KBM-7 (cell line): ENCODE measurements around the gene TAF7L.

ENCODE experiments used
- DNase-seq: peaks from one replicate; pipeline ENCODE4 v3.0.0-alpha.2; 2015
- in situ Hi-C: fragments of 300-500 bp; cut with MboI; formaldehyde crosslinking; loops from 2 replicates; pipeline ENCODE4 v1.14.3; 2020; ENCODE audit warnings: low sequenced_read_pairs, low pct_unique_long_range_greater_than_20kb, mixed read lengths

Gene TAF7L

DNA sequence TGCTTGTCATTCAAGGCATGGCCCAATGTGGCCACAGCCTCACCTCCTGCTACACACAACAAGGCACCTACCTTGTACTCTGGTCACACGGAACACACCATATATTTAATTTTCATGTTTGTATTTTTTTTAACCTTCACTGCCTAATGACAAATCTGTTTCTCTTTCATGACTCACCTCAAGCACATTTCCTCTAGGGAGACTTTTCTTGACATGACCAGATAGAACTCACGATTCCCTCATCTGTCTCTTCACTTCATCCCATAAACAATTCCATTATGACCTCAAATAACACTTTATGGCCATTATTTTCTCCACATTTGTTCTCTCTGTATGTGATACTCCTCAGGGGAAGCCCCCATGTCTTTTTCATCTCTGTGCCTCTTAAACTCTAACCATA is 60.5 kb downstream of the TAF7L start:
- DNase-seq: no peak
- in situ Hi-C loops: no loop called here

DNA sequence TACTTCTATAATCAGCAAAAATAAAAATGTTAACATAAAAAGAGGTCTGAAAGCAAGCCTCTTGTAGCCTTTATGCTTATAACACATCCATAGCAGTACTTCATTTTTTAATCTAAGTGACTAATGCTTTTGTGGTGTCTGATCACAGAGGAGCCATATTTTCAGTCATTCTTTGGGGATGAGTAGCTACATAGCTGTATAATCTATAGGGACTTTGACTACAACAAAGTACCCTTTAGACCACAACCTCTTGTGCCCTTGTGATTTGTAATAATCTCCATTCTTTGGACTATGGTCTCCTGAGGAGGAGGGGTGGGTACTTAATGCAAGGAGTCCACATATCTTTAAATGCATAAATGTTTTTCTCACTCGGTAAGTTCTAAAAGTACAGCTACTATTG is 62.0 kb downstream of the TAF7L start:
- no peak for DNase-seq
- in situ Hi-C loops: no loop called here

DNA sequence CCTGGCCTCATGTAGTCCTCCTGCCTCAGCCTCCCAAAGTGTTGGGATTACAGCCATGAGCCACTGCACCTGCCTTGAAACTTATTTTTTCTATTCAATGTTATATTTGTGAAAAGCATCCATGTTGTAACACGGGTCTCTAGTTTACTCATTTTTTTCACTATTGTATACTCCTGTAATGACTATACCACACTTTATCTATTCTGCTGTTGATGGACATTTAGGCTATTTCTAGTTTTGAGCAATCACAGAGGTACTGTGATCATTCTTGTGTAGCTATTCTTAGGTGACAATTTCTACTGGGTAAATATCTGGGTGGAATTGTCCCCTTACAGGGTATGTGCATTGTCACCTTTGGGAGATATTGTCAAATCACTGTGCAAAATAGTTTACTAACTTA is 67.9 kb downstream of the TAF7L start:
- no peak for DNase-seq
- in situ Hi-C loops: no loop called here

DNA sequence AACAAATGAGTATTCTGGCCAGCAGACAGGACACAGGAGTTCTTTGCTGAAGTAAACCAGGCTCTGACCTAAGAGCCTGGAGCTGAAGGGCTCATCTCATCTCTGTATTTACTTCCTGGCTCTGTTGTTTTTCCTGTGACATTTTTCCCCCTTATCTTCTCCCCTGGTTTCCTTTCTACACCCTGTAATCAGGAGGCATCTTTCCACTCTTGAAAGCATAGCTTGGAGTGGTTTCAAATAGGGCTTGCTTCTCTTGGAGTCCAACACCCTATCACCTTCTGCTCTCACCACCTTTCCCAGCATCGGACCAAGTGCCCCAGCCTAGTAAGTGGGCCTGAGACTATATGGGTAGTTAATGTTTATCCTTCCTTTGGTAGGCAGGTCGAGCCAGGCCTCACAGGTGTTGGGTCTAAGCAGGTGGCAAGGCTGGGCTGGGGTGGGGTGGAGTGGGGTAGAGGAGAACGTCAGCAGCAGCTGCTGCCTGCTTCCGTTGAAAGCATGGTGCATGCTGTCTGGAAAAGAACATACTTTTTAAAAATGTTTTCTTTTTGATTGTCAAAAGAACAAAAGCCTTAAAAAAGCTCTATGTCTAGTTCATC is 70.4 kb downstream of the TAF7L start:
- DNase-seq: no peak
- in situ Hi-C loops: no loop called here

DNA sequence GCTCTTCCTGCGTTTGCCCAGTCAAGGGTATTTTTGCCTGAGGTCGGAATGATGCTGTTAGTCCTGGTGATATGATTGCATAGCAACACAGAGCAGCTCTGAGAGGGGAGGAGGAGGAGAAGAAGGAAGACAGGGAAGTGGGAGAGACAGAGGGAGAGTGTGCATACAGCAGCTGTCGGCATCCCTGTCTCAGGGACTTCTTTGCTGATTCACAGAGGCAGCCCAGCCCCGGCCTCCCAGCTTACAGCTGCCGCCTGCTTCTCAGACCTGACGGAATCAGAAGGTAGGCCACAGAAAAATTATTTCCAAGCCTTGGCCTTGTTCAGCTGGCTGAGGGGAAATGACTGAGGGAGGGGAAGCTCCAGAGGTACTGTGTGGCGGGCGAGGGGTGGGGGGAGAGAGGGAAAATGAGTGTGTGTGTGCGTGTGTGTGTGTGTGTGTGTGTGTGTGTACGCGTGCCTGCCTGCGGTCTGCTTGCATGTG is 71.2 kb downstream of the TAF7L start:
- DNase-seq: no peak
- in situ Hi-C loops: no loop called here

DNA sequence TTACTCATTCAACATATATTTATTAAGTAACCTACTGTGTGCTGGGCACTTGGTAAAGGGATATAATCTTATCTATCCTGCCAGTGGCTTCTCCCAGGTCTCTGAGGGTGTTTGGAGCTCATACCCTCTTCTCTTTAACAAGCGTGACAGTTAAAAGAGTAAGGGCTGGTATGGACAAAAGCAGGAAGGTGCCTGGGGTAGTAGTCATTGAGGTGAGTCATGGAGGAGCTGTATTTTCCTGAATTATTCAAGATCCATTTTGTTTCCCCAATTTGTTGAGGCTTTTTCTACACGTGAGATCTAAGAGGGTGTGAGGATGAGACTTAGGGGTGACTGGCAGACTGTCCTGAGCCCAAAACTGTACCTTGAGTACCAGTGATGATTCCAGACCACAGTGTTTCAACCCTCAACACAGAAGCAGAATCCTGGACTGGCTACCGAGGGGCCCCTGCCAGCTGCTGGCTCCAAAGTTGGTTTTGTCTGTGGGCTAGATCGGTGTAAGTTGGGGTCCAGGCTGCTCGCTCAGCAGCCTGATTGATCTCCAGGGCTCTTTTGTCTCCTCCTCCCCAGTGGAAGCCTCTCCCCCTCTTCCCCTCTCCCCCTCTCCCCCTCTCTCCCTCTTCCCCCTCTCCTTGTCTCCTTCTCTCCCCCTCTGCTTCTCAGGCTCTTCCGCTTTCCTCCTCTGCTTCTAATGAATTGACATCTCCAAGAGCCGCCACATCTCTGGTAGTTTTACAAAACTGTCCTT is 71.8 kb downstream of the TAF7L start, which contains the start of gene DRP2:
Gene DRP2 (plus strand): TSS at position 671 of the 748 bp plus-strand sequence. CDS start 11,862 bp downstream, outside the sequence.
- in situ Hi-C loops: no loop called here

More for the DNA sequence above, 71.8 kb downstream of the TAF7L start, which contains the start of gene DRP2:
- DNase-seq: no peak
